ENCODE measurements around the gene SETX.

The SETX gene

GRCh38 chr9:132372177-132373095 lies 17.6 kb upstream of the SETX start:
- DNase-seq (ENCODE audit: low read depth): no peak
- no peak overlapping the region for H3K4me3 ChIP-seq (ENCODE audit: low read depth, low read length)
- no peak for TF ChIP-seq CTCF (IDR thresholded peaks at IDR 0.05; ENCODE audit: low read depth, low read length, missing control alignments)
- in situ Hi-C loops (cut with HindIII; ENCODE audit: low sequenced_read_pairs): no loop called here

GRCh38 chr9:132370592-132370991 lies 15.8 kb upstream of the SETX start:
- in situ Hi-C loops (cut with HindIII; ENCODE audit: low sequenced_read_pairs): no loop called here
- no peak for TF ChIP-seq CTCF (IDR thresholded peaks at IDR 0.05; ENCODE audit: low read depth, low read length, missing control alignments)
- no peak overlapping the region for H3K4me3 ChIP-seq (ENCODE audit: low read depth, low read length)
- no peak for DNase-seq (ENCODE audit: low read depth)

- no peak overlapping the region for H3K4me3 ChIP-seq (ENCODE audit: low read depth, low read length)
- in situ Hi-C loops (cut with HindIII; ENCODE audit: low sequenced_read_pairs): no loop called here
- DNase-seq (ENCODE audit: low read depth): no peak
- TF ChIP-seq CTCF (IDR thresholded peaks at IDR 0.05; ENCODE audit: low read depth, low read length, missing control alignments): no peak
These were observed 14.6 kb upstream of the SETX start for GRCh38 chr9:132369421-132369820.

GRCh38 chr9:132367613-132368313 lies 13.0 kb upstream of the SETX start:
- no peak overlapping the region for H3K4me3 ChIP-seq (ENCODE audit: low read depth, low read length)
- in situ Hi-C loops (cut with HindIII; ENCODE audit: low sequenced_read_pairs): no loop called here
- no peak for TF ChIP-seq CTCF (IDR thresholded peaks at IDR 0.05; ENCODE audit: low read depth, low read length, missing control alignments)
- no peak for DNase-seq (ENCODE audit: low read depth)

- in situ Hi-C loops (cut with HindIII; ENCODE audit: low sequenced_read_pairs): no loop called here
- H3K4me3 ChIP-seq (ENCODE audit: low read depth, low read length): no peak overlapping the region
- DNase-seq (ENCODE audit: low read depth): no peak
- TF ChIP-seq CTCF (IDR thresholded peaks at IDR 0.05; ENCODE audit: low read depth, low read length, missing control alignments): no peak
These were observed 11.7 kb upstream of the SETX start for GRCh38 chr9:132366481-132366880.

GRCh38 chr9:132365986-132366385 lies 11.2 kb upstream of the SETX start:
- no peak for TF ChIP-seq CTCF (IDR thresholded peaks at IDR 0.05; ENCODE audit: low read depth, low read length, missing control alignments)
- H3K4me3 ChIP-seq (ENCODE audit: low read depth, low read length): no peak overlapping the region
- in situ Hi-C loops (cut with HindIII; ENCODE audit: low sequenced_read_pairs): no loop called here
- DNase-seq (ENCODE audit: low read depth): no peak
